BE2C (cell line): Measurements from ENCODE around the gene ARHGEF18.
"Not testable (repeated sequence)": the region's sequence is repeated elsewhere in the genome, so short reads cannot be mapped to it uniquely, and the experiment has no call there.

Experiments
- DNase-seq: peaks from one replicate; pipeline ENCODE4 v3.0.0-alpha.2; 2020
- H3K27me3 ChIP-seq: fragments of 250-450 bp; sonication (Bioruptor Pico); 2 replicates; pipeline ENCODE4 v1.5.1; 2020; ENCODE audit warnings: mild to moderate bottlenecking
- H3K36me3 ChIP-seq: fragments of 250-450 bp; sonication (Bioruptor Pico); 2 replicates; pipeline ENCODE4 v1.5.1; 2020; ENCODE audit warnings: mild to moderate bottlenecking
- H3K4me1 ChIP-seq: fragments of 250-450 bp; sonication (Bioruptor Pico); 2 replicates; pipeline ENCODE4 v1.5.1; 2020
- H3K4me3 ChIP-seq: 2 replicates; pipeline ENCODE4 v1.5.1; 2011; ENCODE audit warnings: low read depth, low read length
- H3K9me3 ChIP-seq: fragments of 250-450 bp; sonication (Bioruptor Pico); 2 replicates; pipeline ENCODE4 v1.5.1; 2020
- TF ChIP-seq, protein P1 (sequence below): IDR thresholded peaks from 2 replicates; pipeline ENCODE4 v1.5.1; 2012; ENCODE audit warnings: mild to moderate bottlenecking, low read depth, low read length

Gene ARHGEF18

DNA sequence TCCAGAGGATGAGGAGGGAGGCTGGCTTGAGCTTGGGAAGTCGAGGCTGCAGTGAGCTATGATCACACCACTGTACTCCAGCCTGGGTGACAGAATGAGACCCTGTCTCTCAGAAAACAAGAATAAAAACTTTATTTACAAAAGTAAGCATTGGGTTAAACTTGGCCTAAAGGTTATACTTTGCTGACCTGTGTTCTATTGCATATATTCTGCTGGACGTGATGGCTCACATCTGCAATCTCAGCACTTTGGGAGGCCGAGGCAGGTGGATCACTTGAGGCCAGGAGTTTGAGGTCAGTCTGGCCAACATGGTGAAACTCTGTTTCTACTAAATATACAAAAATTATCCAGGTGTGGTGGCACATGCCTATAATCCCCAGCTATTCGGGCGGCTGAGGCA is 6.6 kb upstream of the ARHGEF18 start:
- no peak overlapping the region for H3K4me3 ChIP-seq
- no peak for DNase-seq
- TF ChIP-seq, protein P1, sequence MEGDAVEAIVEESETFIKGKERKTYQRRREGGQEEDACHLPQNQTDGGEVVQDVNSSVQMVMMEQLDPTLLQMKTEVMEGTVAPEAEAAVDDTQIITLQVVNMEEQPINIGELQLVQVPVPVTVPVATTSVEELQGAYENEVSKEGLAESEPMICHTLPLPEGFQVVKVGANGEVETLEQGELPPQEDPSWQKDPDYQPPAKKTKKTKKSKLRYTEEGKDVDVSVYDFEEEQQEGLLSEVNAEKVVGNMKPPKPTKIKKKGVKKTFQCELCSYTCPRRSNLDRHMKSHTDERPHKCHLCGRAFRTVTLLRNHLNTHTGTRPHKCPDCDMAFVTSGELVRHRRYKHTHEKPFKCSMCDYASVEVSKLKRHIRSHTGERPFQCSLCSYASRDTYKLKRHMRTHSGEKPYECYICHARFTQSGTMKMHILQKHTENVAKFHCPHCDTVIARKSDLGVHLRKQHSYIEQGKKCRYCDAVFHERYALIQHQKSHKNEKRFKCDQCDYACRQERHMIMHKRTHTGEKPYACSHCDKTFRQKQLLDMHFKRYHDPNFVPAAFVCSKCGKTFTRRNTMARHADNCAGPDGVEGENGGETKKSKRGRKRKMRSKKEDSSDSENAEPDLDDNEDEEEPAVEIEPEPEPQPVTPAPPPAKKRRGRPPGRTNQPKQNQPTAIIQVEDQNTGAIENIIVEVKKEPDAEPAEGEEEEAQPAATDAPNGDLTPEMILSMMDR = no peak
- H3K9me3 ChIP-seq = no peaks in the 10 kb centered on the region
- no peaks in the 10 kb centered on the region for H3K36me3 ChIP-seq
- H3K4me1 ChIP-seq = no peaks in the 10 kb centered on the region
- peaks cover 28% of the 10 kb centered on the region for H3K27me3 ChIP-seq

DNA sequence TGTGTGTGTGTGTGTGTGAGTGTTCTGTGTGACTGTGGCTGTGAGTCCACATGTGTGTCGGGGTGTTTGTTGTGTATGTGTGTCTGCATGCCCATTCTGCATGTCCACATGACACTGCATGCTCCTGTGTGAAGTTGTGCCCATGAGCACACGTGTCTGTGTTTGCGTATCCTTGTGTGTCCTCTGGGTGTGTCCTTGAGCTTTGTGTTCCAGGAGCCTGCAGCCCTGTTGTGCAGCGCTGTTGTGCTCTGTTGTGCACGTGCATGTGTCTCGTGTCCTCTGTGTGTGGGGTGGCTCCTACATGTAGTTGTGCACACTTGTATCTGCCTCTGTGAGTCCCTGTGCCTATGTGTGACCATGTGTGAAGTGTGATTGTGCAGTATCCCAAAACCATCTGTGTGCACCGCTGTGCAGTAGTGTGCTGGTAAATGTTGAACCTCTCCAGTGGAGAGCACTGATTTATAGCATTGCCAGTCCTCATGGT is 2.2 kb upstream of the ARHGEF18 start:
- Histone ChIP-seq H3K4me3 (no peak overlapping the region), H3K36me3 (no peaks in the 10 kb centered on the region), H3K9me3 (no peaks in the 10 kb centered on the region), H3K4me1 (no peaks in the 10 kb centered on the region), H3K27me3 (peaks cover 28% of the 10 kb centered on the region)
- TF ChIP-seq, protein P1 = no peak
- DNase-seq = no peak

DNA sequence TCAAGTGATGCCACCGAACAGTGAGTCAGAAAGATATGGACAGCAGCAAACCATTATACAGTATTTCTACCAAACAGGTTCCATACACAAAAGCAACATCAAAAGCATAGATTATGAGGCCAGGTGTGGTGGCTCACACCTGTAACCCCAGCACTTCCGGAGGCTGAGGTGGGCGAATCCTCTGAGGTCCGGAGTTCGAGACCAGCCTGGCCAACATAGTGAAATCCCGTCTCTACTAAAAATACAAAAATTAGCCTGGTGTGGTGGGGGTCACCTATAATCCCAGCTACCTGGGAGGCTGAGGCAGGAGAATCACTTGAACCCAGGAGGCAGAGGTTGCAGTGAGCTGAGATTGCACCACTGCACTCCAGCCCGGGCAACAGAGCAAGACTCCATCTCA is 1.7 kb upstream of the ARHGEF18 start:
- not testable (repeated sequence) for H3K4me3 ChIP-seq, H3K9me3 ChIP-seq, DNase-seq, H3K36me3 ChIP-seq, H3K4me1 ChIP-seq
- peaks cover 28% of the 10 kb centered on the region for H3K27me3 ChIP-seq

DNA sequence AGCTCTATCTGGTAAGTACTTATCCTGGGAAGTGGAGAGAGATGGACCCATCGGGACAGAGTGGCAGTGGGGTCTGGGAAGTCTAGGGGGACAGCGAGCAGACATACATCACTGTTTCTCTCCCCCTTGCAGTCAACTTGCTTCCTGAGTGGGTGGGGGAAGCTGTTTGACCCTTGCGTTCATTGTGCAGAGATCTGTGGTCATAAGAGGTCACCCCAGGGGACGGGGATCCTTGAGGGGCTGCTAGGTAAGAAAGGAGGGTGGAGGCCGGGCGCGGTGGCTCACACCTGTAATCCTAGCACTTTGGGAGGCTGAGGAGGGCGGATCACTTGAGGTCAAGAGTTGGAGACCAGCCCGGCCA is 474 bp downstream of the ARHGEF18 start:
- Histone ChIP-seq H3K4me3 (no peak overlapping the region), H3K36me3 (no peaks in the 10 kb centered on the region), H3K27me3 (peaks cover 26% of the 10 kb centered on the region), H3K4me1 (no peaks in the 10 kb centered on the region), H3K9me3 (no peaks in the 10 kb centered on the region; the same call in 1 of the 2 replicates)
- TF ChIP-seq, protein P1 = no peak
- no peak for DNase-seq

DNA sequence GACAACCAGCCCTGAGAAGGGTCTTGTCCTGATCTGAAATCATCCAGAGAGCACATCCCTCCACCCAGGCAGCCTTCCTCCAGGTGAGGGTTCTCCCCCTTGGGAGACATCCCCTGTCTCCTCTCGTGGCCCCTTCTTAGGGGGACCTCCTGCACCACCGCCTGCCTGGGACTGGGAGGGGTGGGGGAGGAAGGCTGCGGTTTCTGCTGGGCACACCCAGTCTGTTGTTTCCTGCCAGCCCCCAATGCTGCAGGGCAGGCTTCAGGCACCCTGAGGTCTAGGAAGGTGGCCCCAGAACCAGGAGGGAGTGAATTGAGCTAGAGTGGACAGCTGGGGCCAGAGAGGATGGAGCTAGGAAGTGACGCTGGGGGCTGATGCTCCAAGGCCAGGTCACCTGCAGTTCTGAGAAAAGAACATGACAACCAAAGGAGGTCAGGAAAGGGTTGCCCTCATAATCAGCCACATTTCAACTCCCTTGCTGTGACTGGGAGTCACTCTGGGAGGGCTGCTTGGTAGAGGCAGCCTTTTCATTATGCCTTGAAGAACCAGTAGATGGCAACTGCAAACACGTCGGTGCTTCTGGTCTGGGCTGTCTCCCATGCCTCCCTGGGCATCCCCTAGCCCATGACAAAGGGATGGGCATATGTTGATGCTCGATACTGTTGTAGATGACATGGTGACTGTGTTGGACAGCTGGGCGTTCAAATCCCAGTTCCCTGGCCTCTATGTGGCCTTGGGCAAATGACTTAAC is 1.4 kb downstream of the ARHGEF18 start:
- no peak overlapping the region for H3K4me3 ChIP-seq
- no peaks in the 10 kb centered on the region for H3K4me1 ChIP-seq
- no peaks in the 10 kb centered on the region; the same call in 1 of the 2 replicates for H3K9me3 ChIP-seq
- TF ChIP-seq, protein P1 = no peak
- peaks cover 18% of the 10 kb centered on the region for H3K27me3 ChIP-seq
- no peaks in the 10 kb centered on the region for H3K36me3 ChIP-seq
- DNase-seq = no peak

DNA sequence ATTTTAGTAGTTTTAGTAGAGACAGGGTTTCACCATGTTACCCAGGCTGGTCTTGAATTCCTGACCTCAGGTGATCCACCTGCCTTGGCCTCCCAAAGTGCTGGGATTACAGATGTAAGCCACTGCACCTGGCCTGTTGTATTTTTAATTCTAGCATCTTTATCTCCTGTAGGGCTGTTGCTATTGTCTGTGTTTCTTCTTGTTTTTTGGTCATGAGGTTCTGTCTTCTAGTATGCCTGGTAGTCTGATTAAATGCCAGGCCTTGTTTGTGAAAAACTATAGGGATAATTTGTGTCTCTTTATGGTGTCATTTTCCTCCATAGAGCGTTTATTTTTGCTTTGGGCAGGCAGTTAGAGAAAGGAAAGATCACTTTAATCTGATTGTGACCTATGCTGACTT is 3.1 kb downstream of the ARHGEF18 start:
- H3K4me3 ChIP-seq = no peak overlapping the region

More for the DNA sequence above, 3.1 kb downstream of the ARHGEF18 start:
- H3K27me3 ChIP-seq = peaks cover 1% of the 10 kb centered on the region; the same call in 1 of the 2 replicates
- H3K4me1 ChIP-seq = no peaks in the 10 kb centered on the region
- H3K9me3 ChIP-seq = no peaks in the 10 kb centered on the region; the same call in 1 of the 2 replicates
- TF ChIP-seq, protein P1 = no peak
- DNase-seq = no peak
- H3K36me3 ChIP-seq = no peaks in the 10 kb centered on the region
